ENCODE data around the gene VGLL4.

DNA sequence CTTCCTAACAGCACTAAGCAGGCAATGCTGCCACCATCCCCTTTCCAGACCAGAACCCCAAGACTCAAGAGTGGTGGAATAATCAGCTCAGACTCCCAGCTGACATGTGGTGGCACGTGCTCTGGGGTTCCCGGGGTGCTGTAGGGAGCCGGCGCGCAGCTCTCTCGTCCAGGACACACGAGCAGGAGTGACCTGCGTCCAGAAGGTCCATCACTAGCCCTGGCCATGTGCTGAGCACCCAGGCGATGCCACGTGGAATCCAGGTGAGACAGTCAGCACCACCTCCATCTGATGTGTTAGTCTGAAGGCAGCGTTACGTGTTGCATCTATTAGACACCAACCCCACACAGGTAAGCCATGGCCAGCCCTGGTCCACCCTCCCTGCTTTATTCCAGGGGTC lies 78.2 kb downstream of the VGLL4 start:
- TF ChIP-seq, protein P1, sequence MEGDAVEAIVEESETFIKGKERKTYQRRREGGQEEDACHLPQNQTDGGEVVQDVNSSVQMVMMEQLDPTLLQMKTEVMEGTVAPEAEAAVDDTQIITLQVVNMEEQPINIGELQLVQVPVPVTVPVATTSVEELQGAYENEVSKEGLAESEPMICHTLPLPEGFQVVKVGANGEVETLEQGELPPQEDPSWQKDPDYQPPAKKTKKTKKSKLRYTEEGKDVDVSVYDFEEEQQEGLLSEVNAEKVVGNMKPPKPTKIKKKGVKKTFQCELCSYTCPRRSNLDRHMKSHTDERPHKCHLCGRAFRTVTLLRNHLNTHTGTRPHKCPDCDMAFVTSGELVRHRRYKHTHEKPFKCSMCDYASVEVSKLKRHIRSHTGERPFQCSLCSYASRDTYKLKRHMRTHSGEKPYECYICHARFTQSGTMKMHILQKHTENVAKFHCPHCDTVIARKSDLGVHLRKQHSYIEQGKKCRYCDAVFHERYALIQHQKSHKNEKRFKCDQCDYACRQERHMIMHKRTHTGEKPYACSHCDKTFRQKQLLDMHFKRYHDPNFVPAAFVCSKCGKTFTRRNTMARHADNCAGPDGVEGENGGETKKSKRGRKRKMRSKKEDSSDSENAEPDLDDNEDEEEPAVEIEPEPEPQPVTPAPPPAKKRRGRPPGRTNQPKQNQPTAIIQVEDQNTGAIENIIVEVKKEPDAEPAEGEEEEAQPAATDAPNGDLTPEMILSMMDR (IDR thresholded peaks at IDR 0.05), result no peak
- TF ChIP-seq EZH2 (IDR thresholded peaks at IDR 0.05), result no peak

Measured in neural progenitor cell (in vitro differentiated cells).